Heart right ventricle (tissue), 16 donors: ENCODE measurements around the gene ITPRIPL2. TPM values are rescaled to one million over a fixed set of nuclear protein-coding genes. Genes with fewer than 3 reads are reported as not detected.

Experiments used
- ATAC-seq, 8 donors: fragments of 200-7000 bp; cut with Tn5 transposase; one replicate each; pipeline ENCODE4 v1.9.1; 2020; ENCODE audit warnings: mild to moderate bottlenecking in 8 of 8, moderate library complexity in 8 of 8, moderate number of reproducible peaks in 1 of 8
- DNase-seq, 2 donors: peaks; one replicate each; pipeline ENCODE4 v3.0.0-alpha.2; 2020
- H3K27ac ChIP-seq, 10 donors: fragments of 200-600 bp; sonication (generic) in 2 of 10; one replicate each; pipeline versions ENCODE4 v1.5.0 to v1.8.0; 2020 to 2022; ENCODE audit warnings: mild to moderate bottlenecking in 3 of 10
- H3K27me3 ChIP-seq, 7 donors: fragments of 200-600 bp; one replicate each; pipeline ENCODE4 v1.8.0; 2021 to 2022; ENCODE audit warnings: mild to moderate bottlenecking in 2 of 7
- H3K36me3 ChIP-seq, 9 donors: fragments of 200-600 bp; sonication (generic) in 1 of 9; one replicate each; pipeline versions ENCODE4 v1.5.0 to v1.8.0; 2020 to 2022; ENCODE audit warnings: mild to moderate bottlenecking in 2 of 9
- H3K4me1 ChIP-seq, 9 donors: fragments of 200-600 bp; sonication (generic) in 1 of 9; one replicate each; pipeline versions ENCODE4 v1.5.0 to v1.8.0; 2020 to 2022; ENCODE audit warnings: mild to moderate bottlenecking in 4 of 9
- H3K4me3 ChIP-seq, 10 donors: fragments of 200-600 bp; sonication (generic) in 2 of 10; one replicate each; pipeline versions ENCODE4 v1.5.0 to v1.8.0; 2020 to 2022; ENCODE audit warnings: mild to moderate bottlenecking in 7 of 10, moderate library complexity in 2 of 10
- H3K9me3 ChIP-seq, 11 donors: fragments of 200-600 bp in 10 of 11; sonication (generic) in 2 of 11; one replicate each; pipeline versions ENCODE4 v1.5.0 to v1.8.0; 2013 to 2022; ENCODE audit warnings: mild to moderate bottlenecking in 2 of 11, control low read depth in 1 of 11, moderate library complexity in 1 of 11
- WGBS, 2 donors: extraction: QIAGEN DNeasy Blood & Tissue Kit; methylation state at CpG; one replicate each; pipeline ENCODE4 v1.1.7; 2013; ENCODE audit warnings: inconsistent platforms in 1 of 2; 5-methylcytosine and 5-hydroxymethylcytosine counted together
- intact Hi-C, 10 donors: fragments of 100-400 bp; cut with DNase I; formaldehyde crosslinking; loops; one replicate each; pipeline versions ENCODE4 v1.11.1 to v1.14.2; 2022
- polyA plus RNA-seq, 2 donors: library from polyadenylated mRNA; stranded (reverse); fragments of 200-250 nt; gene quantifications; one replicate each; pipeline ENCODE4 v1.2.3, GENCODE V29; 2013
- total RNA-seq, 10 donors: library from RNA; stranded (reverse); fragmentation: NEBNext Ultra II Directional in 3 of 10; extraction: Animal tissue kit (Norgen Biotek cat#: 25700) in 3 of 10; gene quantifications; one replicate each; pipeline versions ENCODE4 v1.2.1 to v1.2.4, GENCODE V29; 2021 to 2023
- TF ChIP-seq, protein P1 (sequence below), 9 donors: fragments of 200-600 bp; sonication (generic) in 2 of 9; IDR thresholded peaks; one replicate each; pipeline versions ENCODE4 v1.5.0 to v1.8.0; 2021 to 2022; ENCODE audit warnings: antibody characterized with exemption in 9 of 9, mild to moderate bottlenecking in 5 of 9, moderate library complexity in 1 of 9
- donor health status: Arrhythmogenic right ventricular cardiomyopathy.
- donor health status: ischemic (EF 13 %, LVEDD 7.1; RV severe dilation, severe dysfunction).
- donor health status: healthy with polysubstance abuse.
- donor health status: DM: no; HTN: yes; CAD: no.
- donor health status: DM: no; HTN: no; CAD: no.
- donor health status: ischemic (EF 25% LVEDD 6.9; RV normal size, moderate dysfunction).
- donor health status: ischemic (EF 25% LVEDD 5.7; RV mildly dilated, moderate dysfunction).
- donor health status: healthy.
- donor health status: DM: yes; HTN: yes; CAD: no.
- donor health status: Ischemic cardiomyopathy.
- donor health status: ischemic (EF 35%, LVEDD 5.7; RV mildly dilated, moderate dysfunction).
- donor health status: nonischemic (EF 11% LVEDD 7.7; RV severe dilation, severe dysfunction).
- donor health status: DM: yes; HTN: yes; CAD: no.
- donor health status: PGD.
- donor health status: ischemic (EF 29% LVEDD 5.4; RV normal size, mild dysfunction).
- donor health status: nonischemic (EF 23%, LVEDD 6.1; RV moderate dilation, normal function).

The ITPRIPL2 gene
- total and polyA plus RNA-seq, 12 donors: 5.0 to 30.6 (median 13.1) TPM

DNA sequence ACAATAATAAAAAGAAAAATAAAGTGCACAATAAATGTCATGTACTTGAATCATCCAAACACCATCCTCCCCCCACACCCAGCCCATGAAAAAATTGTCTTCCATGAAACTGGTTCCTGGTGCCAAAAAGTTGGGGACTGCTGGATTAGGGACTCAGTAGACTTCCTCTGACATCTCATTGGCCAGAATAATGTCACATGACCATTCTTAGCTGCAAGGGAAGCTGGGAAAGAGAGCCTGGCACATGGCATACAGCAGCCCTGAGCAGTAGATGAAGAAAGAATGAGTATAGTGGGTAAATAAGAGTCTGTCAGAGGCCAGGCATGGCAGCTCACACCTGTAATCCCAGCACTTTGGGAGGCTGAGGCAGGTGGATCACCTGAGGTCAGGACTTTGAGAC lies 12.5 kb downstream of the ITPRIPL2 start:
- TF ChIP-seq, protein P1, sequence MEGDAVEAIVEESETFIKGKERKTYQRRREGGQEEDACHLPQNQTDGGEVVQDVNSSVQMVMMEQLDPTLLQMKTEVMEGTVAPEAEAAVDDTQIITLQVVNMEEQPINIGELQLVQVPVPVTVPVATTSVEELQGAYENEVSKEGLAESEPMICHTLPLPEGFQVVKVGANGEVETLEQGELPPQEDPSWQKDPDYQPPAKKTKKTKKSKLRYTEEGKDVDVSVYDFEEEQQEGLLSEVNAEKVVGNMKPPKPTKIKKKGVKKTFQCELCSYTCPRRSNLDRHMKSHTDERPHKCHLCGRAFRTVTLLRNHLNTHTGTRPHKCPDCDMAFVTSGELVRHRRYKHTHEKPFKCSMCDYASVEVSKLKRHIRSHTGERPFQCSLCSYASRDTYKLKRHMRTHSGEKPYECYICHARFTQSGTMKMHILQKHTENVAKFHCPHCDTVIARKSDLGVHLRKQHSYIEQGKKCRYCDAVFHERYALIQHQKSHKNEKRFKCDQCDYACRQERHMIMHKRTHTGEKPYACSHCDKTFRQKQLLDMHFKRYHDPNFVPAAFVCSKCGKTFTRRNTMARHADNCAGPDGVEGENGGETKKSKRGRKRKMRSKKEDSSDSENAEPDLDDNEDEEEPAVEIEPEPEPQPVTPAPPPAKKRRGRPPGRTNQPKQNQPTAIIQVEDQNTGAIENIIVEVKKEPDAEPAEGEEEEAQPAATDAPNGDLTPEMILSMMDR (IDR thresholded peaks at IDR 0.05): no peak
- H3K27ac ChIP-seq: no peak overlapping the region
- peaks cover 9 to 52% (median 22%) of the 10 kb centered on the region in 9 donors for H3K4me1 ChIP-seq
- no peak for ATAC-seq
- peaks cover 0 to 28% (median under 1%) of the 10 kb centered on the region in 9 donors for H3K36me3 ChIP-seq
- no peak overlapping the region for H3K4me3 ChIP-seq
- intact Hi-C loops: no loop called here
- H3K9me3 ChIP-seq: peaks cover 0 to 8% (median 0%) of the 10 kb centered on the region in 11 donors
- DNase-seq: no peak
- H3K27me3 ChIP-seq: no peaks in the 10 kb centered on the region

DNA sequence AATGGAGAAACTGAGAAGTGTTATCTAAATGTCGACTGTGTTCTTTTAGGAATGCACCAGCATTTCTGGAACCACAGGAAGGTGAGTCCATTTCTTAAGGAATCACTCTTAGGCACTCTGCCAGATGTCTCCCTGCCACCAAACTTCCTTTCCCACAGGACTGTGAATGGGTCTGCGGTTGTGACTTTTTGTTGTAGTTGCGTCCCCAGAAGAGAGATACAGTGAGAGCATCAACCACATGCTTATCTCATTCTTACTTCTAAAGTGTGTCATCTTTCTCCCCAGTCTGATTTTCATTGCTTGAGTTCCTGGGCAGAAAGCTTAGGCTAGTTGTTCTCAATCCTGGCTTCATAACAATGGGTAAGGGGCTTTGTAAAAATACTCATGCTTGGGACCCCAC lies 13.4 kb downstream of the ITPRIPL2 start:
- H3K36me3 ChIP-seq: peaks cover 0 to 23% (median 0%) of the 10 kb centered on the region in 9 donors
- DNase-seq: no peak
- H3K27ac ChIP-seq: peak overlapping the region in 1 of 10 donors; percentile 44
- peaks cover 0 to 8% (median 0%) of the 10 kb centered on the region in 11 donors for H3K9me3 ChIP-seq
- intact Hi-C loops: no loop called here
- no peak for ATAC-seq
- 51% methylated on average over 3 of the region's 3 CpGs for WGBS, 2 donors
- TF ChIP-seq, protein P1 (IDR thresholded peaks at IDR 0.05): no peak
- no peak overlapping the region for H3K4me3 ChIP-seq
- H3K4me1 ChIP-seq: peaks cover 9 to 54% (median 31%) of the 10 kb centered on the region in 9 donors
- no peaks in the 10 kb centered on the region for H3K27me3 ChIP-seq

DNA sequence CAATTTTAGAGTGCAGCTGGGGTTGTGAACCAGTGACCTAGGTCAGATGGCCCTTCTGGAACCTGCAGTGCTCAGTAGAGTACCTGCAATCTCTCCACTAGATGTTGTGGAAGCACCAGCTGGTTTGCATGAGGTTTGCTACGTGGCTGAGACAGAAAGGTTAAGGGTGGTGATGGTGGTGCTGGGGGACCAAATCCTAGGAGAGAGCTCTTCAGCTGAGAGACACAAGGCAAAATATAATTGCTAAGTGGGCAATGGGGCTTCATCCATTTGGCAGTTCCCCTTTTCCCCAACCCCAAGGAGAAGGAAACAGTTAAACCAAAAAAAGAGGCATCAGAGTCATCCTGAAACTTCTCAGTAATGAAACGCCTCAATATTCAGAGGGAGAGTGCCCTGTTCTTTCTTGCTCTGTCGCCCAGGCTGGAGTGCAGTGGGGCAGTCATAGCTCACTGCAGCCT lies 13.9 kb downstream of the ITPRIPL2 start:
- intact Hi-C loops: no loop called here
- H3K27me3 ChIP-seq: no peaks in the 10 kb centered on the region
- H3K27ac ChIP-seq: peak overlapping the region in 3 of 10 donors; percentile 14 to 44 (median 34)
- 70 to 78% methylated on average over 3 of the region's 3 CpGs for WGBS, 2 donors
- H3K36me3 ChIP-seq: peaks cover 0 to 18% (median 0%) of the 10 kb centered on the region in 9 donors
- H3K4me1 ChIP-seq: peaks cover 9 to 59% (median 36%) of the 10 kb centered on the region in 9 donors
- no peak overlapping the region for H3K4me3 ChIP-seq
- TF ChIP-seq, protein P1 (IDR thresholded peaks at IDR 0.05): no peak
- peaks cover 0 to 8% (median 0%) of the 10 kb centered on the region in 11 donors for H3K9me3 ChIP-seq
- DNase-seq: no peak
- no peak for ATAC-seq

DNA sequence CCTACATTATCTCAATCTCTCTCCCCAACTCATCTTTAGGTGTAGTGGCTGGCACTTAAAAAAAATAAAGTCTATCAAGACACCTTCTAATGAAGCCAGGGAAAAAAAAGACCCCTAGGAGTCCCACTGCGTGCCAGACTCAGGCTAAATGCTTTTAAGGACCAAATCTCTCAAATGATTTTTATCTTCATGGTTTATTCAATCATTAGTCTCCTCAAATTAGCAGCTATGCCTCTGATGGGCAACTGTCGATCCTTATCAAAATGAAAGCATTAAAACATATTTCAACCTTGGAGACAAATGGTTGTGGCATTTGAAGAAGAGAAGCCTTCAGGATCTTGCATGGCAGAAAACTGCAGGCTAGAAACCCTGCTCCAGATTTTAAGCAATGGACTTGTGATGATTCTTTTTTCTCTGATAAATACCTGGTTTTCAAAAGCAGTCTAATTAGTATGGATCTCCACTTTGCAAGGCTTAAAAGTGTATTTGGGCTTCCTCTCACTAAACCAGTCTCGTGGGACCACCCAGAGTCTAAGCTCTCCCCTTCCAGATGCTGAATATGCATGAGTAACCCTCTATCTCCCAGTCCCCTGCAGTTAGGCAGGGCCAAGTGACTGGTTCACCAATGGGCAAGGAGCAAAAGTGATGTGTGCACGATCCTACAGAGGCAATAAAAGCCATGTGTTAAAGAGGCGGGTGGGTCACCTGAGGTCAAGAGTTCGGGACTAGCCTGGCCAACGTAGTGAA lies 14.9 kb downstream of the ITPRIPL2 start:
- no peaks in the 10 kb centered on the region for H3K27me3 ChIP-seq
- peaks cover 9 to 63% (median 38%) of the 10 kb centered on the region in 9 donors for H3K4me1 ChIP-seq
- H3K36me3 ChIP-seq: peaks cover 0 to 13% (median 0%) of the 10 kb centered on the region in 9 donors
- no peak overlapping the region for H3K4me3 ChIP-seq
- 58 to 67% methylated on average over 7 of the region's 7 CpGs for WGBS, 2 donors
- intact Hi-C loops: no loop called here
- ATAC-seq: no peak
- H3K27ac ChIP-seq: peak overlapping the region in 2 of 10 donors; percentile 34 to 44
- TF ChIP-seq, protein P1 (IDR thresholded peaks at IDR 0.05): no peak
- peaks cover 0 to 8% (median 0%) of the 10 kb centered on the region in 11 donors for H3K9me3 ChIP-seq
- no peak for DNase-seq
